ENCODE measurements around the gene CAPN11. TPM values are rescaled to one million over a fixed set of nuclear protein-coding genes. Genes with fewer than 3 reads are reported as not detected.

CAPN11 gene
- total RNA-seq, 4 donors from 2014 or later: 0.67 to 16.5 (median 4.9) TPM; not detected in 1

- peaks cover 0 to 24% (median 0%) of the 10 kb centered on the region in 4 donors for H3K4me1 ChIP-seq
- TF ChIP-seq POLR2A (IDR thresholded peaks at IDR 0.05) (no peak), CTCF (IDR thresholded peaks at IDR 0.05) (peak in 2 of 6 experiments; percentile 22 to 27)
- no peak for DNase-seq
- no peaks in the 10 kb centered on the region for H3K27me3 ChIP-seq
- peaks cover 0 to 61% (median 0%) of the 10 kb centered on the region in 3 donors for H3K36me3 ChIP-seq
- no peaks in the 10 kb centered on the region for H3K9me3 ChIP-seq
- H3K4me3 ChIP-seq: no peak overlapping the region
- H3K27ac ChIP-seq: no peak overlapping the region
Measured at GRCh38 chr6:44113414-44113813, 45.2 kb upstream of the CAPN11 start.

DNA sequence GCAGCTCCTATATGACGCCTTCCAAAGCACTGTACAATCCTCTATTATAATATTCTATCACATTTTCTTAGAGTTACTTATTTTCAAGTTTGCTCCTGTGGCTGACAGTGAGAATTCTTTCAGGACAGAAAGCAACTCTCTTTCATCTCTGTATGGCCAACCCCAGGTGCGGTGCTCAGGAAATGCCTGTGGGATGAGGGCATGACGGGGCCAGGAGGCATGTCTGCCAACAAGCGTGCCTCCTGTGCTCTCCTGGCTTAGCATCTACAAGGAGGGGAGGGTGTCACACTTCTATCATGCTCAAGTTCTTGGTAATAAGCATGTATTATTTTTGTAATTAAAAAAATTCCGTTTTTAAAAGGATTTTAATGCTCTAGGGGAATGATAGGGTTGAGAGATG lies 42.8 kb upstream of the CAPN11 start:
- no peak overlapping the region for H3K27ac ChIP-seq

GRCh38 chr6:44116641-44117382 lies 41.8 kb upstream of the CAPN11 start:
- no peak for DNase-seq
- TF ChIP-seq POLR2A (IDR thresholded peaks at IDR 0.05) (no peak), CTCF (IDR thresholded peaks at IDR 0.05) (no peak)
- Histone ChIP-seq H3K4me1 (peaks cover 0 to 32% (median 0%) of the 10 kb centered on the region in 4 donors), H3K27ac (peak overlapping the region in 2 of 4 donors; percentile 6 to 7), H3K36me3 (peaks cover 0 to 37% (median 0%) of the 10 kb centered on the region in 3 donors), H3K27me3 (no peaks in the 10 kb centered on the region), H3K4me3 (no peak overlapping the region), H3K9me3 (no peaks in the 10 kb centered on the region)

More for the DNA sequence above, 42.8 kb upstream of the CAPN11 start:
- Histone ChIP-seq H3K36me3 (peaks cover 0 to 47% (median 0%) of the 10 kb centered on the region in 3 donors), H3K4me1 (peaks cover 0 to 34% (median 0%) of the 10 kb centered on the region in 4 donors), H3K4me3 (no peak overlapping the region), H3K27me3 (no peaks in the 10 kb centered on the region), H3K9me3 (no peaks in the 10 kb centered on the region)
- TF ChIP-seq POLR2A (IDR thresholded peaks at IDR 0.05) (no peak), CTCF (IDR thresholded peaks at IDR 0.05) (no peak)
- DNase-seq: no peak

DNA sequence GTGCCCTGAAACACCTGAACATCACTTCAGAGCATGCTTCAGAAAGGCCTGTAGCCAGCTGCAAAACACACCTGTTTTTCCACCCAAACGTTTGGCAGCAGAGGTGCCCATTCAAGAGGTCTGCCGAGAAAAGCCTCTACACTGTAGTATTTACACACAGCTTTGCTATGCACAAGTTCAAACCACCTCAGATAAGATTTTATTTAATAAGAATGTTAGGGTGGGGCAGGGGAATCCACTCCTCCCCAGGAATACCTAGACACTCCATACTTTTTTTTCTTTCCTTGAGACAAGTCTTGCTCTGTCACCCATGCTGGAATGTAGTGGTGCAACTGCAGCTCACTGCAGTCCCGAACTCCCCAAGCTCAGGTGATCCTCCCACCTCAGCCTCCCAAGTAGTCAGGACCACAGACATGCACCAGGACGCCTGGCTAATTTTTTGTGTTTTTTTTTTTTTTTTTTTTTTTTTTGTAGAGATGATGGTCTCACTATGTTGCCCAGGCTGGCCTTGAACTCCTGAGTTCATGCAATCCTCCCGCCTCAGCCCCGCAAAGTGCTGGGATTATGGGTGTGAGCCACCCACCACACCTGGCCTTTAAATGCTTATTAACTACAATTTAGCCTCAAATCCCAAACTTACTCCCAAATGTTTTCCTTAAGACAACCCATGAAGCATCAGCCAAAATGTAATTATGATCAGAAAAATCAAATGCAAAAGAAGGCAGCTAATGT lies 41.1 kb upstream of the CAPN11 start:
- TF ChIP-seq CTCF (IDR thresholded peaks at IDR 0.05) (no peak), POLR2A (IDR thresholded peaks at IDR 0.05) (no peak)
- no peaks in the 10 kb centered on the region for H3K9me3 ChIP-seq
- peak overlapping the region in 2 of 4 donors; percentile 6 to 7 for H3K27ac ChIP-seq
- H3K4me3 ChIP-seq: no peak overlapping the region
- peaks cover 0 to 37% (median 0%) of the 10 kb centered on the region in 4 donors for H3K4me1 ChIP-seq
- DNase-seq: no peak
- no peaks in the 10 kb centered on the region for H3K27me3 ChIP-seq
- peaks cover 0 to 30% (median 0%) of the 10 kb centered on the region in 3 donors for H3K36me3 ChIP-seq

GRCh38 chr6:44119704-44120262 lies 38.8 kb upstream of the CAPN11 start:
- no peak overlapping the region for H3K4me3 ChIP-seq
- no peaks in the 10 kb centered on the region for H3K27me3 ChIP-seq
- DNase-seq: no peak
- TF ChIP-seq CTCF (IDR thresholded peaks at IDR 0.05) (no peak), POLR2A (IDR thresholded peaks at IDR 0.05) (no peak)
- no peak overlapping the region for H3K27ac ChIP-seq
- peaks cover 0 to 8% (median 0%) of the 10 kb centered on the region in 3 donors for H3K36me3 ChIP-seq
- H3K4me1 ChIP-seq: peaks cover 0 to 55% (median 0%) of the 10 kb centered on the region in 4 donors
- no peaks in the 10 kb centered on the region for H3K9me3 ChIP-seq
